ENCODE results near the gene B4GALT3. TPM values are rescaled to one million over a fixed set of nuclear protein-coding genes. Genes with fewer than 3 reads are reported as not detected.

The B4GALT3 gene
- total and polyA plus RNA-seq, 9 of the 15 experiments (the other 6 are each of a cell fraction or from before 2014, with no cell fraction given) = 31.2 to 103 (median 46.1) TPM

GRCh38 chr1:161201836-161202712 is 24.8 kb upstream of the B4GALT3 start, which contains the start of gene NDUFS2 (continued):
- TF ChIP-seq ZEB2 (IDR thresholded peaks at IDR 0.05) (peak; percentile 78), GATAD2A (IDR thresholded peaks at IDR 0.05) (no peak), BRD4 (IDR thresholded peaks at IDR 0.05) (no peak), TEAD1 (CRISPR knock-in tag; IDR thresholded peaks at IDR 0.05) (peak; percentile 62 to 66; a peak in 2 of 4 replicates), ELF1 (tag; IDR thresholded peaks at IDR 0.05) (peak; percentile 99), DDX20 (tag; IDR thresholded peaks at IDR 0.05; ENCODE audit: low read depth) (no peak), SLC30A9 (CRISPR knock-in tag; IDR thresholded peaks at IDR 0.05) (no peak), ZFPM2 (CRISPR knock-in tag; IDR thresholded peaks at IDR 0.05) (no peak), MEIS2 (IDR thresholded peaks at IDR 0.05; ENCODE audit: partially characterized antibody) (no peak), KHSRP (IDR thresholded peaks at IDR 0.05) (no peak), CTCFL (IDR thresholded peaks at IDR 0.05; ENCODE audit: borderline replicate concordance, insufficient read depth, low read depth, low read length, poor library complexity, severe bottlenecking) (peak; percentile 87), KLF10 (CRISPR knock-in tag; IDR thresholded peaks at IDR 0.05) (no peak), ZBTB2 (IDR thresholded peaks at IDR 0.05) (no peak), PATZ1 (CRISPR knock-in tag; IDR thresholded peaks at IDR 0.05; ENCODE audit: borderline replicate concordance) (no peak), MECOM (CRISPR knock-in tag; IDR thresholded peaks at IDR 0.05) (no peak), NEUROD1 (IDR thresholded peaks at IDR 0.05; ENCODE audit: borderline replicate concordance, low read depth, low read length, partially characterized antibody) (no peak), CHD1 (IDR thresholded peaks at IDR 0.05; ENCODE audit: low read length) (no peak), WHSC1 (IDR thresholded peaks at IDR 0.05; ENCODE audit: low read length) (no peak), ZBTB7A (IDR thresholded peaks at IDR 0.05; ENCODE audit: borderline replicate concordance, control insufficient read depth, low read depth, low read length) (peak; percentile 73), ZNF354B (CRISPR knock-in tag; IDR thresholded peaks at IDR 0.05) (no peak), ZNF830 (CRISPR knock-in tag; IDR thresholded peaks at IDR 0.05) (0 out of 2 replicates have a peak, but pooled peaks have one; percentile 53), NR2F6 (CRISPR knock-in tag; IDR thresholded peaks at IDR 0.05) (0 out of 2 replicates have a peak, but pooled peaks have one; percentile 52), HLTF (IDR thresholded peaks at IDR 0.05) (no peak), PREB (CRISPR knock-in tag; IDR thresholded peaks at IDR 0.05) (peak; percentile 66)

Measured in K562 (cell line).